Activated CD8-positive, alpha-beta T cell treated with anti-CD3 and anti-CD28 coated beads for 36 hours (primary cell): Measurements from ENCODE around the gene GTF3C5. TPM values are rescaled to one million over a fixed set of nuclear protein-coding genes. Genes with fewer than 3 reads are reported as not detected.
A peak's percentile ranks its signal among the peaks of the same experiment; 100 is the strongest.

Experiments
- ATAC-seq: fragments of 200-7000 bp; cut with Tn5 transposase; one replicate; pipeline ENCODE4 v1.10.0; 2021; ENCODE audit warnings: mild to moderate bottlenecking, moderate library complexity
- CTCF ChIA-PET: fragments of 350-600 bp; sonication (Branson Sonifier 250); formaldehyde crosslinking; loops from one replicate; lab custom pipeline; 2021; ENCODE audit warnings: antibody characterized with exemption; lab: Charles Lee
- POLR2A ChIA-PET: fragments of 350-600 bp; sonication (Branson Sonifier 250); formaldehyde crosslinking; loops from one replicate; lab custom pipeline; 2021; ENCODE audit warnings: antibody characterized with exemption; lab: Charles Lee
- DNase-seq: peaks from one replicate; pipeline ENCODE4 v3.0.0-alpha.2; 2020
- H3K27ac Mint-ChIP-seq: one replicate; pipeline ENCODE4 v1.8.0; 2021; ENCODE audit warnings: mild to moderate bottlenecking, mixed read lengths
- H3K27me3 Mint-ChIP-seq: one replicate; pipeline ENCODE4 v1.8.0; 2021; ENCODE audit warnings: mixed read lengths
- H3K36me3 Mint-ChIP-seq: one replicate; pipeline ENCODE4 v1.8.0; 2021; ENCODE audit warnings: low read depth, mixed read lengths
- H3K4me1 Mint-ChIP-seq: one replicate; pipeline ENCODE4 v1.8.0; 2021; ENCODE audit warnings: low read depth, mixed read lengths
- H3K4me3 Mint-ChIP-seq: one replicate; pipeline ENCODE4 v1.8.0; 2021; ENCODE audit warnings: mild to moderate bottlenecking, moderate library complexity, mixed read lengths
- H3K9me3 Mint-ChIP-seq: one replicate; pipeline ENCODE4 v1.8.0; 2021; ENCODE audit warnings: mixed read lengths
- CTCF ChIP-seq: fragments of 200-600 bp; IDR thresholded peaks from one replicate; pipeline ENCODE4 v1.8.0; 2022; ENCODE audit warnings: antibody characterized with exemption, mild to moderate bottlenecking
- intact Hi-C: fragments of 100-400 bp; cut with micrococcal nuclease; formaldehyde crosslinking; loops from one replicate; pipeline ENCODE4 v1.10.0; 2022
- total RNA-seq, 2 experiments: library from RNA; stranded (reverse); gene quantifications; one replicate each; pipeline ENCODE4 v1.2.3, GENCODE V29; 2021

The GTF3C5 gene
- total RNA-seq, 2 experiments from 2014 or later, result 87.6 to 95.3 TPM

- intact Hi-C loops, result no loop called here
- ATAC-seq (peak; percentile 37), DNase-seq (peak; percentile 46)
- H3K4me1 Mint-ChIP-seq, result peaks cover 3% of the 10 kb centered on the region
- H3K36me3 Mint-ChIP-seq, result no peaks in the 10 kb centered on the region
- ChIA-PET CTCF (interaction anchor here (0.9 to 1.9 kb wide), 4 partner anchors 18 to 90 kb away, joined by 3 to 9 read pairs (median 4); no protein-coding TSS in a partner anchor), POLR2A (interaction anchor here (1.3 kb wide), 1 partner anchor 17 kb away, joined by 3 read pairs; no protein-coding TSS in a partner anchor)
- H3K27me3 Mint-ChIP-seq, result peaks cover 11% of the 10 kb centered on the region
- no peak overlapping the region for H3K4me3 Mint-ChIP-seq
- no peak overlapping the region for H3K27ac Mint-ChIP-seq
- no peak for TF ChIP-seq CTCF
- H3K9me3 Mint-ChIP-seq, result peaks cover 2% of the 10 kb centered on the region
These were observed 39.2 kb upstream of the GTF3C5 start for GRCh38 chr9:132991351-132992300.

- intact Hi-C loops, result no loop called here
- Mint-ChIP-seq H3K4me3 (no peak overlapping the region), H3K27ac (no peak overlapping the region), H3K36me3 (no peaks in the 10 kb centered on the region), H3K4me1 (peaks cover 3% of the 10 kb centered on the region), H3K27me3 (peaks cover 11% of the 10 kb centered on the region), H3K9me3 (peaks cover 2% of the 10 kb centered on the region)
- ChIA-PET CTCF (interaction anchor here (1.0 to 1.9 kb wide), 4 partner anchors 15 to 29 kb away, joined by 3 to 9 read pairs (median 4); partner anchors contain the start of gene GFI1B), POLR2A (no interaction called here)
- no peak for TF ChIP-seq CTCF
- ATAC-seq (no peak), DNase-seq (no peak)
These were observed 37.3 kb upstream of the GTF3C5 start for GRCh38 chr9:132993511-132993939.

- ATAC-seq (peak; percentile 53), DNase-seq (peak; percentile 41)
- Mint-ChIP-seq H3K27me3 (peaks cover 9% of the 10 kb centered on the region), H3K9me3 (peaks cover 2% of the 10 kb centered on the region), H3K4me1 (peaks cover 3% of the 10 kb centered on the region), H3K27ac (no peak overlapping the region), H3K4me3 (no peak overlapping the region), H3K36me3 (no peaks in the 10 kb centered on the region)
- TF ChIP-seq CTCF, result no peak
- ChIA-PET CTCF (interaction anchor here (1.1 kb wide), 1 partner anchor 28 kb away, joined by 5 read pairs; no protein-coding TSS in a partner anchor), POLR2A (no interaction called here)
- intact Hi-C loops, result no loop called here
These were observed 36.2 kb upstream of the GTF3C5 start for GRCh38 chr9:132994410-132995120.

GRCh38 chr9:132995121-132995420 lies 35.7 kb upstream of the GTF3C5 start:
- TF ChIP-seq CTCF, result no peak
- DNase-seq (no peak), ATAC-seq (no peak)
- ChIA-PET CTCF (no interaction called here), POLR2A (no interaction called here)
- Mint-ChIP-seq H3K9me3 (peaks cover 2% of the 10 kb centered on the region), H3K27me3 (peaks cover 9% of the 10 kb centered on the region), H3K36me3 (no peaks in the 10 kb centered on the region), H3K4me3 (no peak overlapping the region), H3K4me1 (peaks cover 3% of the 10 kb centered on the region), H3K27ac (no peak overlapping the region)
- intact Hi-C loops, result no loop called here
